ENCODE results near the gene TSPAN18. TPM values are rescaled to one million over a fixed set of nuclear protein-coding genes. Genes with fewer than 3 reads are reported as not detected.

TSPAN18 gene
- total and polyA plus RNA-seq, 2 of the 8 experiments (the other 6 are each of a cell fraction or from before 2014, with no cell fraction given), result 5.2 to 10.2 TPM

DNA sequence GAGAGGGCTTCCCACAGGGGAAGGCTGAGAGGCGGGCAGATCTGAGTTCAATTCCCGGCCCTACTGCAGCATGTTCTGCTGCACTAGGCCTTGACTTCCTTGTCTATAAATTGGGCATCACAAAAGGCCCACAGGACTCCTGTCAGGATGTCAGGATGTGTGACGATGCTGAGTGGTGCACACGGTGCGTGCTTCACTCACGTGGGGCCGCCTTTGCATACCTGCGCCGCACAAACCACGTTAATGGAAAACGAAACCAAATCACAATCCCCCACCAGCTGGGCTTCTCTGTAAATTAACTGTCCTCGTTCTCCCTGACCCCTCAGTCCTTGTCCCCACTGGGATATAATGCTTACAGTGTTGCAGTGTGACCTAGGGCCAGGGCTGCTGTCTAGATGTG is 32.3 kb upstream of the TSPAN18 start:
- TF ChIP-seq CREB1 (IDR thresholded peaks at IDR 0.05), result no peak
- TF ChIP-seq POU5F1 (IDR thresholded peaks at IDR 0.05; ENCODE audit: low read depth, low read length), result no peak
- no peak for TF ChIP-seq BCL11A (IDR thresholded peaks at IDR 0.05; ENCODE audit: low read depth in 2 of 2, low read length in 2 of 2)
- TF ChIP-seq TCF12 (IDR thresholded peaks at IDR 0.05; ENCODE audit: low read depth, low read length), result no peak
- TF ChIP-seq RXRA (IDR thresholded peaks at IDR 0.05; ENCODE audit: insufficient read depth, low read depth, low read length), result no peak
- TF ChIP-seq JUND (IDR thresholded peaks at IDR 0.05; ENCODE audit: low read length), result no peak
- TF ChIP-seq KDM1A (IDR thresholded peaks at IDR 0.05; ENCODE audit: borderline replicate concordance, low read length), result no peak
- no peak for TF ChIP-seq POLR2AphosphoS5 (IDR thresholded peaks at IDR 0.05; ENCODE audit: low read depth, low read length)
- no peak for TF ChIP-seq RAD21 (IDR thresholded peaks at IDR 0.05 in 1 of 2, conservative IDR thresholded peaks at IDR 0.05 in 1 of 2; ENCODE audit: low read depth in 2 of 2, low read length in 2 of 2)
- no peak for TF ChIP-seq NRF1 (IDR thresholded peaks at IDR 0.05; ENCODE audit: low read depth, low read length)
- TF ChIP-seq POLR2A (IDR thresholded peaks at IDR 0.05; ENCODE audit: control extremely low read depth in 1 of 2, low read depth in 2 of 2, low read length in 2 of 2), result no peak
- Histone ChIP-seq H3K79me2 (ENCODE audit: control insufficient read depth in 1 of 2, insufficient read depth in 2 of 2, low read length in 2 of 2) (no peaks in the 10 kb centered on the region), H2AFZ (ENCODE audit: low read length) (no peak overlapping the region), H3K27me3 (replicated peaks in 1 of 4; ENCODE audit: control insufficient read depth in 3 of 4, extremely low read depth in 1 of 4, insufficient read depth in 3 of 4, low read length in 3 of 4) (no peaks in the 10 kb centered on the region), H3K4me1 (replicated peaks in 1 of 4; ENCODE audit: control insufficient read depth in 3 of 4, insufficient read depth in 4 of 4, low read length in 3 of 4) (no peaks in the 10 kb centered on the region), H3K56ac (replicated peaks; ENCODE audit: insufficient read length, low read depth, low read length) (no peak overlapping the region), H2BK15ac (ENCODE audit: low read length) (no peak overlapping the region), H3K4me2 (ENCODE audit: insufficient read depth in 1 of 2, low read depth in 2 of 2, low read length in 2 of 2) (no peak overlapping the region), H2BK12ac (ENCODE audit: low read depth, low read length) (no peak overlapping the region), H2BK5ac (ENCODE audit: low read depth, low read length) (no peak overlapping the region; the same call in 1 of the 2 replicates), H2BK20ac (ENCODE audit: low read length) (no peak overlapping the region), H3K36me3 (ENCODE audit: control insufficient read depth in 2 of 4, insufficient read depth in 4 of 4, low read length in 3 of 4) (no peaks in the 10 kb centered on the region), H2AK5ac (ENCODE audit: low read depth, low read length) (no peak overlapping the region), H4K5ac (ENCODE audit: insufficient read length, low read depth, low read length) (no peak overlapping the region), H3K9me3 (ENCODE audit: insufficient read depth in 2 of 2, low read depth in 1 of 2, low read length in 1 of 2) (no peaks in the 10 kb centered on the region), H4K20me1 (replicated peaks in 1 of 2; ENCODE audit: control insufficient read depth in 1 of 2, insufficient read depth in 2 of 2, low read length in 2 of 2) (no peaks in the 10 kb centered on the region), H2BK120ac (replicated peaks; ENCODE audit: low read depth, low read length) (no peak overlapping the region), H3K4me3 (ENCODE audit: extremely low read depth in 1 of 4, insufficient read depth in 2 of 4, low read depth in 3 of 4, low read length in 4 of 4) (no peak overlapping the region), H3K14ac (ENCODE audit: insufficient read length) (no peak overlapping the region), H3K9ac (replicated peaks in 1 of 4; ENCODE audit: extremely low read depth in 1 of 4, low read depth in 3 of 4, low read length in 3 of 4) (no peak overlapping the region), H3K27ac (ENCODE audit: low read depth, low read length) (no peak overlapping the region), H4K8ac (ENCODE audit: extremely low read depth, insufficient read depth, low read length) (no peak overlapping the region), H3K79me1 (ENCODE audit: low read depth, low read length) (no peaks in the 10 kb centered on the region), H3K4ac (replicated peaks; ENCODE audit: insufficient read length, low read depth, low read length) (no peak overlapping the region), H3K18ac (ENCODE audit: extremely low read depth, low read length) (no peak overlapping the region), H3K23me2 (ENCODE audit: low read depth, low read length) (no peaks in the 10 kb centered on the region), H3K23ac (ENCODE audit: insufficient read length) (no peak overlapping the region), H4K91ac (replicated peaks; ENCODE audit: insufficient read length, low read length) (no peak overlapping the region)
- WGBS, 2 experiments (ENCODE audit: extremely low coverage in 1 of 2, insufficient coverage in 1 of 2, insufficient read length in 1 of 2, insufficient replicate concordance in 2 of 2, low coverage in 1 of 2, low lambda C conversion rate in 2 of 2, missing lambda C conversion rate in 1 of 2), result 91% methylated on average over 12 of the region's 12 CpGs; no CpG with 5 or more reads in 1 of the 2 experiments
- ChIA-PET POLR2A (ENCODE audit: partially characterized antibody) (no interaction called here), CTCF (ENCODE audit: partially characterized antibody) (interaction anchor here (1.0 to 1.6 kb wide), 2 partner anchors 14 to 27 kb away, joined by 4 to 5 read pairs; no protein-coding TSS in a partner anchor)
- DNase-seq (ENCODE audit: low read depth in 1 of 2, low spot score in 2 of 2), result no peak
- no peak for FAIRE-seq
